GM18498 (cell line): Measurements from ENCODE around the gene CYP26C1.

ENCODE experiments used
- ATAC-seq: cut with Tn5 transposase; IDR thresholded peaks from one replicate; pipeline ENCODE4 v1.9.1; 2021; ENCODE audit warnings: mild to moderate bottlenecking, moderate library complexity; ENCODE audit not compliant: unreplicated experiment

Gene CYP26C1, protein sequence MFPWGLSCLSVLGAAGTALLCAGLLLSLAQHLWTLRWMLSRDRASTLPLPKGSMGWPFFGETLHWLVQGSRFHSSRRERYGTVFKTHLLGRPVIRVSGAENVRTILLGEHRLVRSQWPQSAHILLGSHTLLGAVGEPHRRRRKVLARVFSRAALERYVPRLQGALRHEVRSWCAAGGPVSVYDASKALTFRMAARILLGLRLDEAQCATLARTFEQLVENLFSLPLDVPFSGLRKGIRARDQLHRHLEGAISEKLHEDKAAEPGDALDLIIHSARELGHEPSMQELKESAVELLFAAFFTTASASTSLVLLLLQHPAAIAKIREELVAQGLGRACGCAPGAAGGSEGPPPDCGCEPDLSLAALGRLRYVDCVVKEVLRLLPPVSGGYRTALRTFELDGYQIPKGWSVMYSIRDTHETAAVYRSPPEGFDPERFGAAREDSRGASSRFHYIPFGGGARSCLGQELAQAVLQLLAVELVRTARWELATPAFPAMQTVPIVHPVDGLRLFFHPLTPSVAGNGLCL

DNA sequence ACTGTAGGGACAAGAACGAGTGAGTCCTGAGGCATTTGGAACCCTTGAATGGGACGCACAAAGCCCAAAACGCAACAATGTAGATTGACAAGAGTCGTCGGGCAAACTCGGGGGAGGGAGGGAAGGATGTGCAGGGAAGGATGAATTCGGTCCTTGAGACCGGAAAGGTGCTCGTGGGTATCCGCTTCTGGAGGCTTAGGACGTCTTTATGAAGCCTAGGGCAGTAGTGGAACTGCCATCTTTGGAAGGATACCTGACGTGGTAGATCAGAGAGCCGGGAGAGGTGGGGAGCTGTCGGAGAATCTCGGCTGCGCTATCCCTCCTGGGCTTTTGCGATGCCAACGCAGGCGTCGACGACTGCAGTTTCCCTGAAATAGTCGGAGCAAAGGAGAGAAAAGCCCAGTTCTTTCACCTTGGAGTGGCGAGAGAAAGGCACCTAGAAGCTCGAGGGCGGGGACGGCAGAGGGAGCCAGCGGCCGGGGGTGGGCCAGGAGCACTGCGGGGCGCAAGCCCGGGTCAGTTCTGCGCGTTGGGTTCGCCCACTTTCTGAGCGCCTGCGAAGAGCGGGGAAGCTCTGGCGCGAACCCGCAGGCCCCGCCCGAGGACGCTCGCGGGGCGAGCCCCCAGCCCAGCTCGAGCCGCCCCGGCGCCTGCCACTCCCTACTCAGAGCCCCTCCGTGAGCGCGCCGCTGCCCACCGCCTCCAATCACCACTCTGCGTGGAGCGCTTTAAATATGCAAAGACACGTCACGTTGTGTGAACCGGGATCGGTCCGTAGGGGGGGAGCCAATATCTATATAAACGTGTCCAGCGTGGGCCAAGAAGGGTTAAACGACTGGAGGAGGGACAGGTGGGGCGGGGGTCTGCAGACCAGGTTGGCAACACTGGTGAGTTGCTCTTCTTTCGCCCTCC, at the start of gene CYP26C1:
TSS of gene CYP26C1 (plus strand) at position 824 of the 912 bp plus-strand sequence. CDS start 466 bp downstream, outside the sequence.
- no peak for ATAC-seq

GRCh38 chr10:93015722-93016121, 44.9 kb upstream of the CYP26C1 start:
- ATAC-seq: no peak

DNA sequence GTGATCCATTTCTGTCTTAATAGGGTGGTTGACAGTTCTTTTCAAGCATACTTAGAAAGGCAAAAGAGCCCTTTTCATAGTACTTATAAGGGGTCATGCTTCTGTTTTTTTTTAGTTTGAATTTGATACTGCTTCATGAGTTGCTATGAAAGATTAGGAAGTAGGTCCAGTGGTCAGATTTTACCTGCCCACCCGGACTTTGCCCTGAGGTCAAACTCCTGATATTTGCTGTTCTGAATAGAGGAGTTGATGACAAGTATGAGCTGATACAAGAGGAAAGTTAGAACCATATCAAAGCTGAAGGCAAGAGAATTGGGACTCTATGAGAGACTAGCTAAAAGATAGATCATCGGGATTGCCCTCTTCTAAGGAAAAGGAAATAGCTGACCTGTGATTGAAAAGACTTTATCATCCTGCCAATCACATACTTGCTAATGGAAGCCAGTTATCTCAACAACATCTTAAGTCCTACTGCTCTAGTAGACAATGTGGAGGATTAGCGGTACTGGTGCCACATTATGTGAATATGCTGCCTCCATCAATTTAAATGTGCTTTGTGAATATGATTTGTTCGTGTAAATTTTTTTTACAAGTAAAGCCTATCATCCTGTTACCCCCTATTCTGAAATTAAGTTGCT, 37.5 kb upstream of the CYP26C1 start:
- ATAC-seq: no peak

GRCh38 chr10:93026072-93026471, 34.5 kb upstream of the CYP26C1 start:
- no peak for ATAC-seq

GRCh38 chr10:93027508-93027907, 33.1 kb upstream of the CYP26C1 start:
- no peak for ATAC-seq

DNA sequence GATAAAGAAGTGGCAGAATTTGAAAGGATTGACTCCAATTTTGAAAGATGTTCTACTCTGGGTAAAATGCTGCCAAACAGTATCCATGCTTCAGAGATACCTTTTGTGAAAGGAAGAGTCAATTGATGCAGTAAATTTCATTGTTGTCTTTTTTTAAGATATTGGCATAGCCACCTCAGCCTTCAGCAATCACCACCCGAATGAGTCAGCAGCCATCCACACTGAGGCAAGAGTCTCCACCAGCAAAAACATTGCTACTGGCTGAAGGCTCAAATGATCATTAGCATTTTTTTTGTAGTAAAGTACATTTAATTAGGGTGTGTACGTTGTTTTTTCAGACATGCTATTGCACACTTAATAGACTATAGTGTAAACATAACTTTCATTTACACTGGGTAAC, 31.7 kb upstream of the CYP26C1 start:
- no peak for ATAC-seq

DNA sequence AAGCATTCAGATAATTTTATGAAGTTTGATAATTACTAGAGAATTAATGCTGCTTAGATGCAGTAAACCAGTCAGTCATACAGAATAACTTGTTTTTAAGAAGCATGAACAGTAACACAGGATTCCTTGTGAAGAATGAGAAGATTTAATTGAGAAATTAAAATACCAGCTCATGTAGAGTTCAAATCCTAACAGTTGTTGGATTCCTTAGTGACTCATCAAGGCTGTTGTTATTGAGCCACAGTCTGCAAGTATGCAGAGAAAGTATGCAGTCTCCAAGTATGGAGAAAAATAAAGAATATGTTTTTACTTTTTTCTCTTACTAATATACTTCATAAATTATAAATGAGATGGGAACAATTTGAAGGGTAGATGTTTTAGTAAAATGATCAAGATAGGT, 30.2 kb upstream of the CYP26C1 start:
- ATAC-seq: no peak

GRCh38 chr10:93032105-93032808, 28.3 kb upstream of the CYP26C1 start:
- no peak for ATAC-seq

DNA sequence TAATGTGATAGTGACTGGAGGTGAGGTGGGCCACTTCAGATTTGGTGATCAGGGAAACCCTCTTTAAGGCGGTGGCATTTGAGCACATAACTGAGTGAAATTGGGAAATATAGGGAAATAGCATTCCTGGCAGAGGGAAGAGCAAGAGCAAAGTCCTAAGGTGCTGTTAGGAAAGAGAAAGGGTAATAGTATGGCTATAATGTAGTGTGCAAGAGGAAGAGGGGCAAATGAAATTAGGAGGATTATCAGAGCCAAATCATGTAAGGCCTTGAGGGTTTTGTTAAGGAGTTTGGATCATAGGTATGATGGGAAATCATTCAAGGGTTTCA, 27.8 kb upstream of the CYP26C1 start:
- no peak for ATAC-seq

DNA sequence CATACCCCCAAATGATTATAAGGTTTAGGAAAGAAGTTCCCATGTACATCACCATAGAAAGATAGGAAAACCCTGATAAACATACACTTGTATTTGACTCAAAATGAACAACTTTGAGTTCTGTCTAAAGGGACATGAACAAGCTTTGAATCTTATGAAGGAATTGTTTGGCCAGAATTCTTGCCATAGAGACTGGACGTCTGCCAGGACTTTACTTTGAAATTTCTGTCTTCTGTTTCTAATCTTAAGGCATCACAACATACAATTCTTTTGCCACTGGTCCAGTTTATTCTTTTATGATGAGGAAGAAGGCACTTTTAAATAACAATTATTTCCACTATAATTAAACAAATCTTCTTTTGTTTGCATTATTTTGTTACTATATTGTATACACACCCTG, 26.2 kb upstream of the CYP26C1 start:
- ATAC-seq: no peak

GRCh38 chr10:93039110-93039509, 21.5 kb upstream of the CYP26C1 start:
- ATAC-seq: no peak

- ATAC-seq: no peak
These were observed 20.9 kb upstream of the CYP26C1 start for GRCh38 chr10:93039721-93040120.

DNA sequence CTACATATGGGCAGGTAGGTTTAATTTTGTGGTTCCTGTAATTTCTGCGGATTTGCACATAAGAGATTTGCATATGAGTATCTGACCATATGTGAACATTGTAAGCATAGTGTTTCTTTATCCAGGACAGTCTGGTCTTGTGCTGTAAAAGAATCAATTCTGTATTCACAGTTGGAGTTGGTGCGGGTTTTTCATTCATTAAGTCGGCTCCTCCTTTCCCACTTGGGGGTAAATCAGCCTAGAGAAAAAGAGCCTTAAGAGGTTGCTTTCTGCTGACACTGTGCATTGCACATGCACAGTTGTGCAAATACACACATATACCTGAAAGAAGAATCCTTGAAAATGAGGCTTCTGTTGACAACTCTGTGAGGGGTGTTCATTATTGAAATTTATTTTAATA, 6.1 kb upstream of the CYP26C1 start:
- ATAC-seq: no peak

DNA sequence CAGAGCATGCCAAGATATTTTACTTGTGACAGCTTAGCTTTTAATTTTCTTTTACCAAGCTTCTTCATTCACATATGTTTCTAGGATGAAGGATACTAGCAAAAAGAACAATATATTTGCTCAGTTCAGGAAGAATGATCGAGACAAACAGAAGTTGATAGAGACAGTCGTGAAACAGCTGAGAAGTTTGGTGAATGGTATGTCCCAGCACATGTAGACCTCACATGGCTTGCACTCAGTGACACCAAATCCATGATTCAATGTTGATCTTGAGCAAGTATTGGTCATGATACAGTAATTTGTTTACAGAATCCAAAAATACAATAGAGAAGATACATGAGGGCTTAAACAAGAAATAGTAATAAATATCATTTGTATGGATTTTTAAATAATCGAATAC, 2.5 kb upstream of the CYP26C1 start:
- ATAC-seq: no peak

- ATAC-seq: no peak
These were observed 442 bp downstream of the CYP26C1 start for GRCh38 chr10:93060887-93061593.

- peak; percentile 22 for ATAC-seq
These were observed 1.3 kb downstream of the CYP26C1 start for GRCh38 chr10:93061594-93062513.

- peak; percentile 69 for ATAC-seq
These were observed 2.0 kb downstream of the CYP26C1 start for GRCh38 chr10:93062514-93063143.

DNA sequence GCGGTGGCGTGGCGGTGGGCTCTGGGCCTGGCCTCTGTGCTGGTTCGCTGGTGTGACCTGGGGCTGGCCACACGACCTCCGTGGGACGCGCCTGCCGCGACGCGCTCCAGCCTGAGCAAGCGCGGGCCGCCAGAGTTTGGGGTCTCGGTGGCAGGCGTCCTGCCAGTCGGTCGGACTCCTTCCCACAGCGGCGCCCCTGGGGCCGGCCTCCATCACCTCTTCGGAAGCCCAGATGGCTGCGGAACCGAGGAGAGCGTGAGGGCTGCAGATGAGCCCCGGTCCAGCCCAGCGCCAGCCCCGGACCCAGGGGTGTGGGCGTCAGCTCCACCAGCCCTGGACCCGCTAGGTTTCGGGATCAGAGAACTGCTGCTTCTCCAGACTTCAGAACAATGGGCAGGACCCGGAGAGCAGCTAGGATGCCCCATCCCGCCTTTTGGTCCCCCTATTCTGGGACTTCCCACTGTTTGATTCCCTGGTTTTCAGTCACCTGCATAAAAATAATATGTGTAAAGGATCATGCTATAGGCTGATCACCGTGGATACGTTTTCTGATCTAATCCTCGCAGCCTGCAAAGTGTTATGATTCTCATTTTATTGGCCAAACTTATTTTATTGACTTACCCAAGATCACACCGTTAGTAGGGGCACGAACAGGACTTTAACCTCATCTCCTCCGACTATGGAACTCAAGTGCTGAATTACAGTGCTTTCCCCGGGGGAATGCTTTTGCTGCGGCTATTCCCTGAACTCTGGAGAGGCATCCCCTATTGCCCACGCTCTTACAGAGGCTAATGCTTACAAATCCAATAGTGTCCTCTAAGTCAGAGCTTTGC, 2.8 kb downstream of the CYP26C1 start:
- ATAC-seq: no peak
